ENCODE measurements around the gene WDR20. TPM values are rescaled to one million over a fixed set of nuclear protein-coding genes. Genes with fewer than 3 reads are reported as not detected.
"Not testable (repeated sequence)": the region's sequence is repeated elsewhere in the genome, so short reads cannot be mapped to it uniquely, and the experiment has no call there.

The WDR20 gene
- total RNA-seq, 1 experiment from 2014 or later = 14.8 TPM

DNA sequence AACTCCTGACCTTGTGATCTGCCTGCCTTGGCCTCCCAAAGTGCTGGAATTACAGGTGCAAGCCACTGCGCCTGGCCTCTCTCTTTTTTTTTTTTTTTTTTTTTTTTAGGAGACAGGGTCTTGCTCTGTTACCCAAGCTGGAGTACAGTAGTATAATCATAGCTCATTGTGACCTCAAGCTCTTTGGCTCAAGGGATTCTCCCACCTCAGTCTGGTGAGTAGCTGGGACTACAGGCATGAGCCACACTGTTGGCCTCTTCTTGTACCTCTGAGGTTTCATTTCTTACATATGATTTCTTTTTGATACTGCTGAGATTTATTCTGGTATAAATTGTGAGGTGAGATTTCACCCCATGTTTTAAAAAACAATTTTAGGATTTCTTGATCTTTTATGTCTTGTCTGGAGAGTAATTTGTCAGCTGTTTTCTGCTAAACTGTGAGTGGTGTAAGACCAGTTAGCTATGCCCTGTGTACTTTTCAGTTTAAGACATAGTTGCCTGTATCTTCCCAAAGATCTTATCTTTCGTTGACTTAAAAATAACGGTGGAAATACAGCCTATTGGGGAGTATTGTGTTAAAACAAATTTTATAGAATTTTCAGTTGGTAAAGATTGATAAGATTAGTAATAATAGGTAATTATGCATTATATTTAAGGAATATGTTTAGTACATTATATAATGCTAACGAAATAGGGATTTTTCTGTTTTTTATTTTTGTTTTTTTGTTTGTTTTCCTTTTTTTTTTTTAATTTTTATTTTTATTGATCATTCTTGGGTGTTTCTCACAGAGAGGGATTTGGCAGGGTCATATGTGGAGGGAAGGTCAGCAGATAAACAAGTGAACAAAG lies 31.7 kb downstream of the WDR20 start:
- no peak for DNase-seq (ENCODE audit: low spot score)

DNA sequence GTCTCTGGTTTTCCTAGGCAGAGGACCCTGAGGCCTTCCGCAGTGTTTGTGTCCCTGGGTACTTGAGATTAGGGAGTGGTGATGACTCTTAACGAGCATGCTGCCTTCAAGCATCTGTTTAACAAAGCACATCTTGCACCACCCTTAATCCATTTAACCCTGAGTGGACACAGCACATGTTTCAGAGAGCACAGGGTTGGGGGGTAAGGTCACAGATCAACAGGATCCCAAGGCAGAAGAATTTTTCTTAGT lies 32.2 kb downstream of the WDR20 start:
- DNase-seq (ENCODE audit: low spot score) = not testable (repeated sequence)

DNA sequence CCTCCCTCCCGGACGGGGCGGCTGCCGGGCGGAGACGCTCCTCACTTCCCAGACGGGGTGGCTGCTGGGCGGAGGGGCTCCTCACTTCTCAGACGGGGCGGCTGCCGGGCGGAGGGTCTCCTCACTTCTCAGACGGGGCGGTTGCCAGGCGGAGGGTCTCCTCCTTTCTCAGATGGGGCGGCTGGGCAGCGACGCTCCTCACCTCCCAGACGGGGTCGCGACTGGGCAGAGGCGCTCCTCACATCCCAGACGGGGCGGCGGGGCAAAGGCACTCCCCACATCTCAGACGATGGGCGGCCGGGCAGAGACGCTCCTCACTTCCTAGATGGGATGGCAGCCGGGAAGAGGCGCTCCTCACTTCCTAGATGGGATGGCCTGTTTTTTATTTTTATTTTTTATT lies 33.0 kb downstream of the WDR20 start:
- DNase-seq (ENCODE audit: low spot score) = not testable (repeated sequence)

DNA sequence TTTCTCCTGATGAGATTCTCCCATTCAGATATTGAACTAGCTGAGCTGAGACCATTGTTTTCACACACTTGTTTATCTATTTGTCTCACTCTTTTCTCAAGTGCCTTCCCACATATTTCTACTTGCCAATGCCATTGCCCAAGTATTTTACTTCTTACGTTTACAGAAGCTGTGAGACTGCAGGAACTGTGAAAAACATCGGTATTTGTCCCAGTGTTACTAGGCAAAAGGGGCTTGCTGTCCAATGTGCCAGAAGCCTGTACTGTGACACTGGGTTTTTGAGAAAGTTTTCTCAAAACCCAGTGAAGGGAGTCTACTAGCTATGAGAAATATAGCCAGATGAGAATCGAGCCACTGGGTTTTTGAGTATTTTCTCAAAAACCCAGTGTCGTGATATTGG lies 37.5 kb downstream of the WDR20 start:
- DNase-seq (ENCODE audit: low spot score) = no peak

DNA sequence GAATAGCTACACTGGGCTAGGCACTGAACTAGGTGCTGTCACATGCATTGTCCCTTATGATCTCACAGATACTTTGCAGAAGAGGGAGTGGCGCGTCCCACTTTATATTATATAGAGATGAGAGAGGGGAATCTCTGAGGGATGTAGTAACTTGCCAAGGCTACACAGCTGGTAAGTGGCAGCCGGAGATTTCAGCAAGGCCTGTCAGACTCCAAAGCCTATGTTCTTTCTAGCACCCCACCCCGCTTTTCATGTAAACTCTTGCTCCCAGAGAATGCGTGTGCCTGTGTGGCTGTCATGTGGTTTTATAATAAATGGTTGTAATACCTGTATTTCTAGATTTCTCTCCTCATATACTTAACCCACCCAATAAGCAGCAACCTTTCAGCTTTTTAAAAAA lies 39.1 kb downstream of the WDR20 start:
- DNase-seq (ENCODE audit: low spot score) = no peak

DNA sequence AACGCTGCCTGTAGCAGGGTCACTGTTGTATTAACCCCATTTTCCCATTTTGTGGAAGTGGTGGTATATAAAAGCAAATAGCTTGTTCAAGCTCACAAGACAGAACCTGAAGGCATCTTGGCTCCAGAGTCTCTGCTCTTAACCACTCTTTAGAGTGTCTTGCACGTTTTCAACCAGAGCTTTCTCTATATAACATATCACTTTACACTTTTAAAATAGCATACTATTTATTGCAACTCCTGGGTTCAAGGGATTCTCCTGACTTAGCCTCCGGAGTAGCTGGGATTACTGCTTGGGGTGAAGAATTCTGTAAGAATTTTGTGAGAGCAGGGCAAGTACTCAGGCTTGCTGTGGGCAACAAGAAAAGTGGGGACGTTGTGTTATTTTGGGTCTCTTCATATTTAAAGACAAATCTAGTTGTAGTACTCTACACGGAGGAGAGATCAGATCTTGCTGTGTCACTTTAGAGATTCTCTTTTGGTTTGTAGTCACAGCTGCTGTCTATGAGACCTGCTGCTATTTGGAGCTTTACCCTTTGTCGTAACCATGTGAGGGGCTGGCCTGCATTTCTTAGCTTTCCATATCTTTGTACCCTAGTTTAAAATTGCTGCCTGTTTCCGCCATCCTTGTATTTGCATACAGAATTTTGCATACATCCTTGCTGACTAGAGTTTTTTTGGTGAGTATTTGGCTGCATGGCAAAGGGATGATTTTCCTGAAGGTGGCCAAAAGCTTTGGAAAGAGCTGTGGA lies 40.7 kb downstream of the WDR20 start:
- no peak for DNase-seq (ENCODE audit: low spot score)

DNA sequence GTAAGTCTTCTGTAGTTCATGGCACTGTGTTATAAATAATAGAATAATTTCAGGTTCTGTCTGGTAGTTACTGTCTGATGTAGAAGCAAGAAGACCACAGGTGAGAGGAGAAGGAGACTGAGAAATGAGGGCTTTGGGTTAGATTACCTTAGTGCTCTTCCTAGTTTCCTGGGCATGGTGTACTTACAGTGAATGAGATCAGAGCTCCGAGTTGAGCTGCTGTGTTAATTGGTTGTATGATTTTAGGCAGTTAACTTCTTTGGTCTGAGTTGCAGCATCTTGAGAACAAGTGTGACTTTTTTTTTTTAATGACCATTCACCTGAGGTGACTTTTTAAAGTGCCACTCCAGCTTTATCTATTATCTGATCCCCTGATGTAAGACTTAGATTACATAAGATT lies 41.5 kb downstream of the WDR20 start:
- no peak for DNase-seq (ENCODE audit: low spot score)

DNA sequence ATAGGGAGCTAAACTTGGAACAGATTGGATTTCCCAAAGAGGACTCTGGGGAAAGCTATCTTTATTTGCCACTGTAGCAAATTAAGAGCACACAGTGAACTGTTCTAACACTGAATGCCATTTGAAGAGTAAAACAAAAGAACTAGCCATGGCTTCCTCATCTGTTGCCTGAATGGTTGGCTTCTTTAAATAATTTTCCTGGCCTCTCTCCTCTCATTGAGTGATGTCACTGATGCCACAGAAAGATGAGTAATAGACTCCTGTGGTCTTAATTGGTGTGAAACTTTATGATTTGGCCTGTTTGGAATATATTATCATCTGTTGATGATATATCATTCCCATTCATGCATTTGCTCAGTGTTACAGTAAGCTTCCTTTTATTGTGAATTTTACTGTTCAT lies 42.5 kb downstream of the WDR20 start:
- DNase-seq (ENCODE audit: low spot score) = peak; percentile 43

DNA sequence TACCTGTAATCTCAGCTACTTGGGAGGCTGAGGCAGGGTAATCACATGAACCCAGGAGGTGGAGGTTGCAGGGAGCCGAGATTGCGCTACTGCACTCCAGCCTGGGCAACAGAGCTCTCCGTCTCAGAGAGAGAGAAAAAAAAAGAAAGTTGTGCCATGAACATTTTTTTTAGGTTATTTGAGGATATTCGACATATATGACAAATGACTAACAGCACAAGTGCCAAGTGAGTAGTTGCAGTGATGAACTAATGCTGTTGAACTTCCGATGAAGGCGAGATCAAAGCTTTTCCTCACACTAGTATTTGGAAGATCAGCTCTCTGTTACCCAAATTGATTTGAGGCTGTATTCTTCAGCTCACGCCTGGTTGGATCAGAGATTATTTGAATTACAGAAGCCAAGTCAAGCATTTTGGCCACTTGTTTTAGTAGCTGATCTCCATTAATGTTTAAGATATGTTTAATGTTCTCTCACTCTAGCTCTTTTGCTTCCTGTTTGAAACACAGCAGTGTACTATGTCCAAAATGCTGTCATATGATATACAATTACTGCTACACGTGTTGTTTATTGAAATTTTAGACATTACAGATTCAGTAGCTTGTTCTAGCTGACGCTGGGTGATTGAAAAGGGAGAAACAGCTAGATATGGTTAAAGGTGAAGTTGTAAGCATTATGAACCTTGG lies 43.4 kb downstream of the WDR20 start:
- DNase-seq (ENCODE audit: low spot score) = no peak

DNA sequence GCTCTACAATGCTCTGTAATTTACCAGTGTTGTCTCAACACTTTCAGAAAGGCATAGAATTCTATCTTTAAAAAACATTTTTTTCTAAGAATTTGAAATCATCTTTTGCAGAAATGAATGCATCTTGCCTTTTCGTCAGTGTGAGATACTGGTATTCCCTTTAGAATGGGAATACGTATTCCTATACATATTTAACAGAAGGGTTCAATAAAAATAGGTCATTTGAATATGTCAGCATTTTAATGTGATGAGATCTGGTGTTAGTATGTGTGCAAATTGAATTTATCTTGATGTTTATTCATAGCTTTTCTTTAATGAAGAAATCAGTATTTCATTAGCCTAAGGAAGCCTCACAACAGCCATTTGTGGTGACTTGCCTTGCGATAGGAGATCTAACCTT lies 44.2 kb downstream of the WDR20 start:
- no peak for DNase-seq (ENCODE audit: low spot score)

DNA sequence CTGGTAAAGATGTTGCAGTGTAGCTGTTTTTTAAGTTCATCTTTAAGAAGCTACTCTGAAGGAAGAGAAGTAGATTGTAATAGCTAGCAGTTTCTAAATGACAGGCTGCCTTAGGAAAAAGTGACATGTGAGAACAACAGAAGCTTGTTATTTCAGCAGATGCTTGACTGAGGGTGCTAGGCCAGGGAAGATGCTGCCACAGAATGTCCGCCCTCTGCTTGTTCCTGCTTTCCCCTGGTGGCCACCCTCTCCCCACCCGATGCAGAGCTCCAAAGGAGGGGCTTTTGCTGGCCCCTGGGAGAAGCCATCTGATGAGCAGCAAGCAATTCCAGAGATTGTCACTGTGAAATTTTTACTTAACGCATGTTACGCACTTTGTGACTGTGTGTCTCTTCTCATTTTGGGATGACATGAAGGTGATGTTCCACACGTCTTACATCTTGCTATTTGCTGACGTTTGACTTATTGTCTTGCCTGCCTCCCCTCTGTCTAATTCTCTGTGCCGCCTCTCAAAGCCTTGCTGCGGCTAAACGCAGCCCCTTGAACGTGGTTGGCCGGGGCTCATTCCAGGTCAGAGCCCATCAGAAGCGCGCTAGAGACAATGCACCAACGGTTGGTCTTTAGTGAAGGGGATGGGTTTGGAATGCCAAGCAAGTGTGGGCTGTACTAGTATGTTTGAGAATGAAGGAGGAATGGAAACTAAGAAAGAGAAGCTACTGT lies 44.8 kb downstream of the WDR20 start:
- DNase-seq (ENCODE audit: low spot score) = no peak

DNA sequence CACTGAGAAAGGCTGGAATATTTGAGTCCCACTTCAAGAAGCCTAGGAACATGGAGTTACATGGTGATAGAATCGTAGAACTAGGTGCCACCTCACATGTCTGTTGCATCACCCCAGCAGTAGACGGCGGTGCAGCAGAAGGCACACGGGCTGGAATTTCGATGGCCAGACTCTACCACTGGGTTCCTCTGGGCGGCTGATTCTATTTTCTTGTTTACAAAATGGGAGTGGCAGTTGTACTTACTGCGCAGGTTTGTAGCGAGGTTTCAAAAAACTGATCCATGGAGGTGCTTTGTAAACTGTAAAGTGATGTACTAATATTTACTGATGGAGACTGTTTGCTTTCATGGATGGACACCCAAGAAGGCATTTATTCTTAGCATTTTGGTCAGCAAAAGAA lies 45.7 kb downstream of the WDR20 start:
- DNase-seq (ENCODE audit: low spot score) = no peak

DNA sequence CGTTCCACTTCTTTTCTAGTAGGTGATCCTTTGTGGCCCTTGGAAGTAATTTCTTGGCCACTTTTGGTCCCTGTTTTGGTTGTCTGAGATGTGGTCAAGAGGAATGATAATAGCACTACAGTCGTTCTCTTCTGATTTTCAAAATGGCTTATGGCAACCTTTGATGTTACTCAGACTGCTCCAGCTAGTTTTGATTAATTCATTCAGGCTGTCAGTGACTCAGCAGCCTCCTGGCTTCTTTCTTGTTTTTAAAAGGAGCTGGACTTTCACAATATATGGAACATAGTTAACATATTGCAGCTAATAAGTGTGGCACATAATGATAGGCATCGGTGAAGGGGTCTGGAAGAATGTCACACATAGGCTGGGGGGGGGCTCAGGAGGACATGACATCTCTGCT lies 47.3 kb downstream of the WDR20 start:
- DNase-seq (ENCODE audit: low spot score) = peak; percentile 71

DNA sequence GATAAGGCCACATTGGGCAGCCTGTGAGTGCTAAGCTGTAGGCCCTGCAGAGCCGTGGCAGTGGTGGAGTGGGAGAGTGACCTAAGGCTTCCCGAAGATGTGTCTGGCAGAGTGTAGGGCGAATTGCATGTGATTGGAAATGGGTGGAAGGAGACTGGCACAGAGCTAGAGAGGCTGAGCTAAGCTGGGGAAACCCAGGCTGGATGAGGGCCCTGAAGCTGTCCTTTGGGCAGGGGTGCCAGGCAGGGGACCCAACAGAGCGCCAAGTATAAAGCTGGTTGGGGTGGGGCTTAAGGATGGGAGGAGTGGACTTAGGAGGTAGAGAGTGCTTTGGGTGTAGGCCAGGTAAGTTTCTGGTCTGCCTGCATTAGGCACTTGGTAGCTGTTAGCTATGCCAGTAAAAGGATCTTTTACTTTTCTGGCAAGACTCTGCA lies 47.9 kb downstream of the WDR20 start:
- peak; percentile 0 for DNase-seq (ENCODE audit: low spot score)

DNA sequence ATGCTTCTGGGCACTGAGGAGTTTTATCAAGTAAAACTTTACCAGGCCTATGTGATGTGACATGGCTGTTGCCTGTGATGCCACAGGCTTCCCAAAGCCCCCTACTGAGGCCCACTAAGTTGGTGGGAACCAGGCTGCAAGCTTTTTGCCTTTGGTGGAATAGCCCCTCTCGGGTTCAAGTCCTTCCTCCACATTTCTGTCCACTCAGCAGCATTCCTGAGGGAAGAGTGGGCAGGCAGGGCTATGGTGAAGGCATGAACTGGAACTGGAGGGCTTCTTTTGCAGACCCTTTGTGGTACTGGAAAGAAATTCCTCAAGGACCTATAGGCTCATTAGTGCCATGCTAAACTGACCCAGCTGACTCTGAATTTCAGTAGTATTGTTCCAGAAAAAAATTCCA lies 48.5 kb downstream of the WDR20 start:
- DNase-seq (ENCODE audit: low spot score) = no peak

DNA sequence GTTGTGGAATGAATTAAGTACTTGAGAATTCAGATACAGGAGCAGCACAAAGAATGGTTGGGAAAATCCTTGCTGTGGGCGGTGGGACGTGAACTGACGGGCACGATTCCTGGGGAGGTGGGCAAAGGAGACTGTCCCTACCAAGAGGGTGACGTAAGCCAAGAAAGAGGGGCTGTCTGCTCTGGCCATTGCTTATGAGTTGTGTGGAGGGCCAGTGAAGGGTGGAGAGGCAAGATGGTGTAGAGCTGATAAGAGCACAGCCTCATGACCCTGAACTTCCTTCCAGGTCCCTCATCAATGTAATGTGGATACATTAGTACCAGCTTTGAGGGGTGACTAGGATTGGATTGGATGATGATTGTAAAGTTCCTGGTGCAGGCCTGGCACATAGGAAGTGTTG lies 50.2 kb downstream of the WDR20 start:
- DNase-seq (ENCODE audit: low spot score) = no peak

DNA sequence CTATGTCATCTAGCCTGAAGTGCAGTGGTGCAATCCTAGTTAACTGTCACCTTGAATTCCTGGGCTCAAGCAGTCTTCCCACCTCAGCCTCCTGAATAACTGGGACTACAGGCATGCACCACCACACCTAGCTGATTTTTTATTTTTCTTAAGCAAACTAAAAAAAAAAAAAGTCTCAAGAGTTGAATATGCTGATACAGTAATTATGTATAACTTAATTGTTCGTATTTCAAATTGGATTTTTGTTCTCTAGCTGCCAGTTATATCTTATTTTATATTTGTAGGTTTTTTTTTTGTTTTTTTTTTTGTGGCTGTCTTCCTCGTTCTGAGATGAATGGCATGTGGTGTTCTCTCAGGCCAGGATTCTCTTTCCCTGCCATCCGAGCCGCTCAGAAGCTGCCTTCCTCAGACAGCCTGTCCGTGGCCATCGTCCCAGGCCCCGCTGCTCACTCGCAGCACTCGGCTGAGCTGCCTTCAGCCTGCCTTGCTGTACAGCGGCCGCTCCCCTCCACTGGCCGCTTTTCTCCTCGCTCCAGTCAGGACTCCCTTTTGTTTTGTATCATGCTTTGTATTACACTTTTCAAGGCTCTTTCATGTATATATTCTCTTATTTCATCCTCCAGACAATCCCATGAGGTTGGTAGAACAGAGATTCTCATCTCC lies 53.3 kb downstream of the WDR20 start:
- no peak for DNase-seq (ENCODE audit: low spot score)

DNA sequence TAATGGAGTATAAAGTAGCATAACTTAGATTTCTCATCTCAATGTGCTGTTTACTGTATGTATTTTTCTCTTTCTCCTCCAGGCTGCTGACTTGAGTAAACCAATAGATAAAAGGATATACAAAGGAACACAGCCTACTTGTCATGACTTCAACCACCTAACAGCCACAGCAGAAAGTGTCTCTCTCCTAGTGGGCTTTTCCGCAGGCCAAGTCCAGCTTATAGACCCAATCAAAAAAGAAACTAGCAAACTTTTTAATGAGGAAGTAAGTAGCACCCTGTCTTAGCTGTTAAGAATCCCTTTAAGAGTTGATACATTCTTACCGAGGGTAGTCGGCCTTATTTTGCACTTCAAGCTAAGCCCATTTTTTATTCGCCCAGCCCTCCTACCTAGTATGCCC lies 55.2 kb downstream of the WDR20 start:
- DNase-seq (ENCODE audit: low spot score) = no peak

DNA sequence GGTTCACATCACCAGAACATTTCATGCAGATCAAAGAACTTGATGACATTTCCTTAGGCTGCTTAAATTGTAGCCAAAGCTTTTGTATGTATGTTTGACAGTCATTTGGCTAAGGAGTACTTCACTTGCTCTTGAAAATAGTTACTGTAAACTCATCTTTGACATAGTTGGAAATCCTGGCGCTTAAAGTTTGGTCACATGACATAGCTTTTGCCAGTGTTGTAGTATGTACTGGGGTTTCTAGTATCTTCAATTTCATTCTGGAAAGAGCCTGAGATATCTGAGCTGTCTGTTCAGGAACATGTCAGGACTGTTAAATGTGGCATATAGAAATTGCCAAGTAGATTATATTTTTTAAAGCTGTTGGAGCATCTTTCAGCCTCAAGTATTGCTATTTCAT lies 55.7 kb downstream of the WDR20 start:
- no peak for DNase-seq (ENCODE audit: low spot score)

DNA sequence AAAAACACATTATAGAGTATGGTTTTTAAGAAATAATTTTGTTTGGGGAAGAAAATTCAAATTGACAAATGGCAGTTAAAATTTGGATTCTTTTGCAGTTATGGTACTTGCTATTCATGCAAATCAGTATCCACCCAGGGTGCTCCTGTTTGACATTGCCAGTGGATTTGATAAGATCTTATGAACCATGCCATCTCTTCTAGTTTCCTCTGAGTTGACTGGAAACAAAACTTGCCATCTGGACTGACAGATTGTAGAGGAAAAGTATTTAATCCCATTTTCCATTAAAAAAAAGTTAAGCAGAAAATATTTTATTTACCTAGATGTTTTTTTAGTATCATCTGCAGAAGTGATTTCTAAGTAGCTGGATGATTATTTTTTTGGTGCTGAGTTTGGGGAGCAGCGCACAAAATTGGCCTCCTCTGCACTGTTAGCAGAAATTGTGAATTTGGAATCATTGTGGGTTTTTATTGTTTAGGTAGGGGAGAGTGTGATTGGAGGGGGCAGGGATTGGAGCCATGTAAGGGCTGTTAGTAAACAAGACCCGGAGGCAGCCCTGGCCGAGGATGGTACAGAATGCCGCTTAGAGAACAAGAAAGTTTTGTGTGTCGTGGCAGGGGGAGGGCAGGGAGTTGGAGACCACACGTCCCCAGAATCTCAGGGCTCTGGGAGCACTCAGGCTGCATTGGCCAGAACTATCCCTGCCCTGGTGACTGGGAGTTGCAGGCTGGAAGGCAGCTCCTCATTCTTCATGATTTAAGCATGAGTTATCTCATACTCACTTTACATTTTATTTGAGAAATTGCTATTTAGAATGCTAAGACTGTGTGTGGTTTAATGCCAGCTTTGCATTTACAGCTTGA lies 56.6 kb downstream of the WDR20 start:
- no peak for DNase-seq (ENCODE audit: low spot score)

DNA sequence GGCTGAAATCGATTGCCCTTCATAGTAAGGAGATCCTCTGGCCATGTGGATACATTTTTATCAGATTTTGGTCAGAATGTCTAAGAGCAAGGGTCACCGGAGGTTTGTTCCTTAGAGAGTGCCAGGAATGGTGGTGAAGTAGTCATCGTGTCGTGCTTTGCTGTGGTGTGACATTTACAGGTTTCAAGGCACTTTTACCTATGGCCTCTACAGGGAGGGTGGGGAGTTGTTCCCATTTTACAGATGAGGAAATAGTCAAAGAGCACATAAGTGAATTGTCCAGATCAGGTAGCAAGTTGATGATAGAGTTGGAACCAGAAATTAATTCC lies 57.2 kb downstream of the WDR20 start:
- no peak for DNase-seq (ENCODE audit: low spot score)

All from A172 (cell line).